ENCODE data around the gene SEC14L1. TPM values are rescaled to one million over a fixed set of nuclear protein-coding genes. Genes with fewer than 3 reads are reported as not detected.

Gene SEC14L1
- total and polyA plus RNA-seq, 8 donors: 3.2 to 106 (median 43.9) TPM

GRCh38 chr17:77141846-77142449 lies 1.2 kb downstream of the SEC14L1 start:
- 48 to 70% (median 58%) methylated on average over 9 of the region's 9 CpGs for WGBS, 5 donors
- intact Hi-C loops (cut with DNase I; ENCODE audit: low total_unique reads): loop anchor here (10.0 kb wide), 1 partner anchor 73 kb away; no protein-coding TSS in a partner anchor
- Histone ChIP-seq H3K9me3 (peaks cover 0 to 6% (median 0%) of the 10 kb centered on the region in 4 donors), H3K27ac (peak overlapping the region; percentile 54 to 99 (median 96)), H3K27me3 (no peaks in the 10 kb centered on the region), H3K4me3 (peak overlapping the region; percentile 67 to 99 (median 92)), H3K36me3 (peaks cover 0 to 22% (median 19%) of the 10 kb centered on the region in 4 donors), H3K4me1 (peaks cover 30 to 77% (median 58%) of the 10 kb centered on the region in 4 donors)
- DNase-seq: no peak
- TF ChIP-seq CTCF (IDR thresholded peaks at IDR 0.05): no peak
- TF ChIP-seq EP300 (IDR thresholded peaks at IDR 0.05): no peak
- TF ChIP-seq POLR2A (IDR thresholded peaks at IDR 0.05): no peak
- TF ChIP-seq POLR2AphosphoS5 (IDR thresholded peaks at IDR 0.05): no peak

GRCh38 chr17:77142689-77143088 lies 1.9 kb downstream of the SEC14L1 start:
- Histone ChIP-seq H3K36me3 (peaks cover 3 to 27% (median 25%) of the 10 kb centered on the region in 4 donors), H3K4me3 (peak overlapping the region in 3 of 4 donors; percentile 67 to 99 (median 89)), H3K27ac (peak overlapping the region; percentile 61 to 99 (median 96)), H3K4me1 (peaks cover 32 to 83% (median 65%) of the 10 kb centered on the region in 4 donors), H3K9me3 (no peaks in the 10 kb centered on the region), H3K27me3 (no peaks in the 10 kb centered on the region)
- WGBS, 5 donors: 27 to 47% (median 39%) methylated on average over 8 of the region's 8 CpGs
- DNase-seq: no peak
- TF ChIP-seq EP300 (IDR thresholded peaks at IDR 0.05) (no peak), CTCF (IDR thresholded peaks at IDR 0.05) (no peak), POLR2AphosphoS5 (IDR thresholded peaks at IDR 0.05) (no peak), POLR2A (IDR thresholded peaks at IDR 0.05) (no peak)
- intact Hi-C loops (cut with DNase I; ENCODE audit: low total_unique reads): loop anchor here (10.0 kb wide), 1 partner anchor 72 kb away; no protein-coding TSS in a partner anchor

GRCh38 chr17:77143306-77143705 lies 2.5 kb downstream of the SEC14L1 start:
- no peak for DNase-seq
- peak overlapping the region in 2 of 4 donors; percentile 67 to 89 for H3K4me3 ChIP-seq
- TF ChIP-seq EP300 (IDR thresholded peaks at IDR 0.05) (no peak), POLR2A (IDR thresholded peaks at IDR 0.05) (no peak), CTCF (IDR thresholded peaks at IDR 0.05) (no peak), POLR2AphosphoS5 (IDR thresholded peaks at IDR 0.05) (no peak)
- peak overlapping the region in 4 of 5 donors; percentile 95 to 99 (median 96) for H3K27ac ChIP-seq
- H3K4me1 ChIP-seq: peaks cover 38 to 83% (median 71%) of the 10 kb centered on the region in 4 donors
- peaks cover 9 to 33% (median 31%) of the 10 kb centered on the region in 4 donors for H3K36me3 ChIP-seq
- WGBS, 5 donors: 5 to 31% (median 16%) methylated on average over 1 of the region's 1 CpG
- intact Hi-C loops (cut with DNase I; ENCODE audit: low total_unique reads): loop anchor here (10.0 kb wide), 1 partner anchor 71 kb away; no protein-coding TSS in a partner anchor
- H3K27me3 ChIP-seq: no peaks in the 10 kb centered on the region
- H3K9me3 ChIP-seq: no peaks in the 10 kb centered on the region

- peaks cover 42 to 87% (median 80%) of the 10 kb centered on the region in 4 donors for H3K4me1 ChIP-seq
- H3K27ac ChIP-seq: peak overlapping the region in 4 of 5 donors; percentile 86 to 99 (median 96)
Observed at GRCh38 chr17:77144227-77144626, 3.5 kb downstream of the SEC14L1 start.

More at GRCh38 chr17:77144227-77144626, 3.5 kb downstream of the SEC14L1 start:
- H3K27me3 ChIP-seq: no peaks in the 10 kb centered on the region
- H3K9me3 ChIP-seq: no peaks in the 10 kb centered on the region
- peak overlapping the region in 2 of 4 donors; percentile 33 to 67 for H3K4me3 ChIP-seq
- DNase-seq: no peak
- no peak for TF ChIP-seq POLR2AphosphoS5 (IDR thresholded peaks at IDR 0.05)
- TF ChIP-seq CTCF (IDR thresholded peaks at IDR 0.05): no peak
- no peak for TF ChIP-seq EP300 (IDR thresholded peaks at IDR 0.05)
- no peak for TF ChIP-seq POLR2A (IDR thresholded peaks at IDR 0.05)
- H3K36me3 ChIP-seq: peaks cover 12 to 43% (median 37%) of the 10 kb centered on the region in 4 donors
- intact Hi-C loops (cut with DNase I; ENCODE audit: low total_unique reads): loop anchor here (10.0 kb wide), 1 partner anchor 71 kb away; no protein-coding TSS in a partner anchor
- WGBS, 5 donors: 40 to 77% (median 65%) methylated on average over 4 of the region's 4 CpGs
